ENCODE data around the gene PIAS1. TPM values are rescaled to one million over a fixed set of nuclear protein-coding genes. Genes with fewer than 3 reads are reported as not detected.
"Not testable (repeated sequence)": the region's sequence is repeated elsewhere in the genome, so short reads cannot be mapped to it uniquely, and the experiment has no call there.

Gene PIAS1
- total RNA-seq, 2 donors from 2014 or later = 43.1 to 59.2 TPM

DNA sequence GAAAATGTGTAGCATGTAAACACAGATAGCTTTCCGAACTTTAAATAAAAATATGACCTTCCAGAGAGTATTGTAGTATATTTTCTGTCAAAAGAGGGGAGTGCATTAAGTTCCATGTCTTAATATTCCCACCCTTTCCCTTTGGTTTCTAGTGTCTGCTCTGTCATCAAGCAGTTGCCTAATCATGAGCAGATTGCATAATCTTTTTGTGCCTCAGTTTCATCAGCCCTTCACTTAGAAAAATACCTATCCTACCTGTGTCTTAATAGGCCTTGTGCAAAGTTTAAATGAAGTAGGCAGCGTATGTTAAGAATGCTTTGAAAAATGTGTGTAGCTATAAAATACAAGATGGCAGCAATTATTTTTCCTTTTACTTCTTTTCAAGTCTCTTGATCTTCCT, 98.2 kb downstream of the PIAS1 start:
- DNase-seq (ENCODE audit: low spot score) = no peak
- intact Hi-C loops (cut with DNase I) = loop anchor here in 1 of 2 donors (10.0 kb wide), 1 partner anchor 288 kb away; no protein-coding TSS in a partner anchor

GRCh38 chr15:68154923-68155559, 100.9 kb downstream of the PIAS1 start:
- intact Hi-C loops (cut with DNase I) = loop anchor here (2.0 to 10.0 kb wide), 2 partner anchors 290 to 292 kb away; no protein-coding TSS in a partner anchor
- DNase-seq (ENCODE audit: low spot score) = no peak

GRCh38 chr15:68157074-68157473, 103.0 kb downstream of the PIAS1 start:
- intact Hi-C loops (cut with DNase I) = loop anchor here in 1 of 2 donors (10.0 kb wide), 1 partner anchor 292 kb away; no protein-coding TSS in a partner anchor
- no peak for DNase-seq (ENCODE audit: low spot score)

- DNase-seq (ENCODE audit: low spot score) = no peak
- intact Hi-C loops (cut with DNase I) = loop anchor here in 1 of 2 donors (10.0 kb wide), 1 partner anchor 293 kb away; no protein-coding TSS in a partner anchor
Observed at GRCh38 chr15:68158046-68158628, 104.0 kb downstream of the PIAS1 start.

DNA sequence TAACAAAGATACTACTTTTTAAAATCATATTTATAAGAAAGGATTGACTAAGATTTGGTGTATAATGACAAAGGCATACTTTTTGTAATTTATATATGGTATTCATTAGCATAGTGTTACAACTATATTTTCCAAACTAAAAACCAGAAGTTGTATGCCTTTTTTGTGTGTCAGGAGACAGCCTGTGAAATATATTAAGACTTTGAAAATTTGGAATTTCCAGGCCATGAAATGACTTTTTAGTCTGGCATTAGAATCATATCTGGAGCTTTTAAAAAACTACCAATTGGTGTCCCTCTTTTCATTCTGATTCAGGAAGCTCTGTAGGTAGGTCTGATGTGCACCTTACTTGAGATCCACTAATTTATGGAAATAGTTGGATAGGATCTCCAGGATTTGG, 109.1 kb downstream of the PIAS1 start:
- intact Hi-C loops (cut with DNase I) = loop anchor here in 1 of 2 donors (5.0 kb wide), 1 partner anchor 1376 kb away; no protein-coding TSS in a partner anchor
- no peak for DNase-seq (ENCODE audit: low spot score)

DNA sequence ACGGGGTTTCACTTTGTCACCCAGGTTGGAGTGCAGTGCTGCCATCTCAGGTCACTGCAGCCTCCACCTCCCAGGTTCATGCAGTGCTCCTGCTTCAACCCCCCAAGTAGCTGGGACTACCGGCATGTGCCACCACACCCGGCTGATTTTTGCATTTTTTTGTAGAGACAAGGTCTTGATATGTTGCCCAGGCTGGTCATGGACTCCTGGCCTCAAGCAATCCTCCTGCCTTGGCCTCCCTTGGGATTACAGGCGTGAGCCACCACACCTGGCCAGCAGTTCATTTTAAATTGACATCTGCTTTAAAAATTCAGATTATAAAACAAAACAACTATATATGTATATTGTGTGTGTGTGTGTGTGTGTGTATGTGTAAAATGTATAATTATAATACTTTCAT, 112.7 kb downstream of the PIAS1 start:
- DNase-seq (ENCODE audit: low spot score) = no peak
- intact Hi-C loops (cut with DNase I) = no loop called here

- DNase-seq (ENCODE audit: low spot score); intact Hi-C loops (cut with DNase I): not testable (repeated sequence)
Observed at GRCh38 chr15:68172037-68172436, 117.9 kb downstream of the PIAS1 start.

- intact Hi-C loops (cut with DNase I) = no loop called here
- DNase-seq (ENCODE audit: low spot score) = no peak
Observed at GRCh38 chr15:68173119-68173518, 119.0 kb downstream of the PIAS1 start.

DNA sequence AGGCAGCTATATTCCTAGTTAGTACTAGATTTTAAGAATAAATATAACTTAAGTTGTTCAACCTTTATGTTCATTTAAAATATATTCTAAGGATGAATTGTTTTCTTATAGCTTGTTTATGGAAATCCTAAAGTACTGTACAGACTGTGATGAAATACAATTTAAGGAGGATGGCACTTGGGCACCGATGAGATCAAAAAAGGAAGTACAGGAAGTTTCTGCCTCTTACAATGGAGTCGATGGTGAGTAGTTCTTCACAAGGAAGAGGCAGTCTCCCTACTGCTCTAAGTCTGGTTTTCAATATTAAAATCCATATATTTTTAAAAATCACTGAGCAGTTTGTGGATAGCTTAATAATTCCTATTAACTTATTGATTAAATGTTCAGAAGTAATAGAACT, 121.4 kb downstream of the PIAS1 start:
- intact Hi-C loops (cut with DNase I) = no loop called here

GRCh38 chr15:68176601-68177000, 122.5 kb downstream of the PIAS1 start:
- intact Hi-C loops (cut with DNase I) = no loop called here
- no peak for DNase-seq (ENCODE audit: low spot score)

More for the DNA sequence above, 121.4 kb downstream of the PIAS1 start:
- no peak for DNase-seq (ENCODE audit: low spot score)

DNA sequence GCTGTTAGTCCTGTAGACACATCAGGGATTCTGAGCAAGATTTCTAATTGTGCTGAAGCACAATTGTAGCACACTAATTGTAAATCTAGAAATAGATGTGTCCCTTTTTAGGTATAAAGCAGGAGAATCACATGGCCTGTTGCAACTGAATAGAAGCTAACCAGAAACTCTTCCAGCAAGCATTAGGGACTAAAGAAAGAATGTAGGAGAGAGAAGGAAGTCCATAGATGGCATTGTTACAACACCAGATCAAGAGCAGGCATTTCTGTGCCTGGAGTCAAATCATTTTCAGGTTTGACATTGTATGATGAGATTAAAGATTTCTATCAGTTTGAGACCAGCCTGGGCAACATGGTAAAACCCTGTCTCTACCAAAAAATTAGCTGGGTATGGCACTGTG, 123.6 kb downstream of the PIAS1 start:
- no peak for DNase-seq (ENCODE audit: low spot score)
- intact Hi-C loops (cut with DNase I) = no loop called here

DNA sequence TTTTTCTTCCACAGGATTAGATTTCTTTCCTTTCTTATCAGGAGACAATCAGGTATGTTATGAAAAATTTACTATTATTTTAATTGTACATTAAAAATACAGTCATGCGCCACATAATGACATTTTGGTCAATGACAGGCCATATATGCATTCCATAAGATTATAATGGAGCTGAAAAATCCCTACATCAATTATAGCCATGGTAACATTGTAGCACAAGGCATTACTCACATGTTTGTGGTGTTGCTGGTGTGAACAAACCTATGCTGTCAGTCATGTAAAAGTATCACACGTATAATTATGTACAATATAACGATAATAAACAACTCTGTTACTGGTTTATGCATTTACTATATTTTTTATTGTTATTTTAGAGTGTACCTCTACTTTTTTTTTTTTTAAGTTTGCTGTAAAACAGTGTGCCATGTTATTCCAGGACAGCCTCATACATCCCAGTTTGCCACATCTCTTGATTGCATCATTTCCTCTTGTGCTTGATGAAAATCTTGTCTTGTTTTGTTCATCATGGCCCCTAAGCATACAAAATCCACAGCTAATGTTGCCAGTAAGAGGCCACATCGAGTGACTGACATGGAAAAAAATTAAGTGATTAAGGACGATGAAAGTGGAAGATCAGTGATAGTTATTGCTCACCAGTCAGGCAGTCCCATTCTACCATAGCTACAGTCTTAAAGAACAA, 129.7 kb downstream of the PIAS1 start:
- intact Hi-C loops (cut with DNase I) = no loop called here
- DNase-seq (ENCODE audit: low spot score) = no peak

DNA sequence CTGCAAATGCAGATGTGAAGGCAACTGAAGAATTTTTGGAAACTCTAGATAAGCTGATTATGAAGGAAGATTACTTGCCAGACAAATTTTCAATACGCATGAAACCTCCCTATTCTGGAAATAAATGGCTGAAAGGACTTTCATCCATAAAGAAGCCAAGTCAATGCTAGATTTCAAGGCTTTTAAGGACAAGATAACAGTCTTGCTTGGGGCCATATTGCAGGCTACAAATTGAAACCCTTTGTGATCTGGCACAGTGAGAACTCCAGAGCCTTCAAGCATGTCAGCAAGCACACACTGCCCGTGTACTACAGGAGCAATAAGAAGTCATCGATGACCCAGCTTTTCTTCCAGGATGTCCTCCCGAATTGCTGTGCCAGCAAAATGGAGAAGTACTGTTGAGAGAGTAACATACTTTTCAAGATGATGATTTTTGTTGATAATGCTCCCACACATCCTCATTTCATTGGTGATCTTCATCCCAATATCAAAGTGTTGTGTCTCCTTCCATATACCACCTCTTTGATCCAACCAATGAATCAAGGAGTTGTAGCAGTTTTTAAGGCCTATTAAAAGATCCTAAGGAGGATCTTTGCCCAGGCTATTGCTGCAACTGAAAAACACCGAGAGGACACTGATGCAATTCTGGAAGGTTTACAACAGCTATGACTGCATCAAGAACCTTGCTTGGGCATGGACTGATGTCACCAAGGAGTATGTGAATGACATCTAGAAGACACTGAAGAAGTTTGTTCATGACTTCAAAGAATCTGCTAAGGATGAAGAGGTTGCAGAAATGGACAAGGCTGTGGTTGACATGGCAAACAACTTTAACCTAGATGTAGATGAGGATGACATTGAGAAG, 130.7 kb downstream of the PIAS1 start:
- intact Hi-C loops (cut with DNase I) = no loop called here
- DNase-seq (ENCODE audit: low spot score) = no peak

GRCh38 chr15:68186671-68187397, 132.7 kb downstream of the PIAS1 start:
- intact Hi-C loops (cut with DNase I) = no loop called here
- DNase-seq (ENCODE audit: low spot score) = no peak

GRCh38 chr15:68187559-68187958, 133.4 kb downstream of the PIAS1 start:
- intact Hi-C loops (cut with DNase I) = no loop called here
- no peak for DNase-seq (ENCODE audit: low spot score)

- no peak for DNase-seq (ENCODE audit: low spot score)
- intact Hi-C loops (cut with DNase I) = no loop called here
Observed at GRCh38 chr15:68188647-68189046, 134.5 kb downstream of the PIAS1 start.

DNA sequence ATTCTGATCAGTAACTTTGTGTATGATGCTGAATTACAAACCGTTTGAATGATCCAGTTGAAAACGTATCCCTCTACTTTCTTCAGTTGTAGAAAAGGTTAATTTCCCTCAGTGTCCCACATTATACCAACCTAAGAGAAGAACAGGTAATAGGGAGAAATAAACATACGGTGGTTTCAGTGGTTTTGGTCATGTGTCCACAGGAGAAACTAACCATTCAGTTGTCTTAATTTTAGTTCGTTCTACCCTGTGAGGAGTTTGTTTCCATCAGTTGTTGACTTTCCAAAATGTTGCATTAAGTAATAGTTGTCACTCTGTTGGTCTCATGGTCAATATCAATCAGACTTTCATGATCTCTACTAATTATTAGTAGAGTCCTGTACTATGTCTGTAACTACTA, 135.9 kb downstream of the PIAS1 start:
- intact Hi-C loops (cut with DNase I) = no loop called here

DNA sequence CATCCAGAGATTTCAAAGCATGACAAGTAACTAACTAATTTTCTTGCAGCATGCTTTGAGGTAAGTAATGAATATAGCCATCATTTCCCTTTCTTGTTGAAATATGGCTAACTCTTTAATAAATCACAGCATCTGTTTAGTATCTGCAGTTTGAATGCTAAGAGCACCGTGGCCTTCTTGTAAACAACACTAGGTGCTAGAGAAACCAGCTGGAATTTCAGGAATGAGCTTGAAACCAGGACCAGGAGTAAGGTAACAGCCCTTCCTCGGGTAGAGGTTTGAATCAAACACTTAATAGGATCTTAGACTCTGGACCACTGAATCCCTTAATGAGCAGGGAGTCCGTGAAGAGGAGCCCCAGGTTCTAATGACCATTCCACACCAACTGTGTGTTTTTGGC, 137.4 kb downstream of the PIAS1 start:
- no peak for DNase-seq (ENCODE audit: low spot score)
- intact Hi-C loops (cut with DNase I) = no loop called here

More for the DNA sequence above, 135.9 kb downstream of the PIAS1 start:
- DNase-seq (ENCODE audit: low spot score) = no peak

DNA sequence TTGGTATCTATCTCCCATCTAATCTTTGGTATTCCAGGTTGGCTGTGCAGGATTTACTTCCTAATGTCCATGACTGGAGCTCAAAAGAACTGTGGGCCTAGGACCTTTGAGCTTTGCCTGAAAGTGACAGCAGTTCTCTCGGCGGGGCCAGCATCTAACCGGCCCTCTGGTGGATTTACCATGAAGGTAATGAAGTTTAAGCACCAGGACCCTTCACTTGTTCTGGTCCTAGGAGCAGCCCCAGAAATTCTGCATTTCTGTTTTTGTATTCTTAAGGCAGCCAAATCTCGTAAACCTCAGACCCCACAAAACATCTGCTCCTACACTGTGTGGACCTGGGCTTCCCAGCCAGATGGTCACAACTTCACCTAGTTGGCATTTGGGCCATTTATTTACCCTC, 138.0 kb downstream of the PIAS1 start:
- DNase-seq (ENCODE audit: low spot score) = no peak
- intact Hi-C loops (cut with DNase I) = no loop called here
